ENCODE results near the gene AZI2. TPM values are rescaled to one million over a fixed set of nuclear protein-coding genes. Genes with fewer than 3 reads are reported as not detected.

Gene AZI2
- total and polyA plus RNA-seq, 10 of the 15 experiments (the other 5 are each of a cell fraction or from before 2014, with no cell fraction given) = 19.9 to 91.7 (median 35.5) TPM

GRCh38 chr3:28328188-28329151, 20.2 kb downstream of the AZI2 start (continued):
- TF ChIP-seq REST (IDR thresholded peaks at IDR 0.05; ENCODE audit: low read depth, low read length) = no peak
- TF ChIP-seq BCLAF1 (IDR thresholded peaks at IDR 0.05) = no peak
- no peak for TF ChIP-seq ZBED1 (IDR thresholded peaks at IDR 0.05; ENCODE audit: borderline replicate concordance)
- TF ChIP-seq HSF1 (IDR thresholded peaks at IDR 0.05; ENCODE audit: low read depth, low read length) = no peak
- TF ChIP-seq SMAD5 (IDR thresholded peaks at IDR 0.05; ENCODE audit: low read depth) = no peak
- TF ChIP-seq NR2F1 (conservative IDR thresholded peaks at IDR 0.05) = no peak
- TF ChIP-seq SUZ12 (IDR thresholded peaks at IDR 0.05; ENCODE audit: unreplicated experiment) = no peak
- TF ChIP-seq CTCF (IDR thresholded peaks at IDR 0.05 in 2 of 3, conservative IDR thresholded peaks at IDR 0.05 in 1 of 3; ENCODE audit: control insufficient read depth in 2 of 3, extremely low read depth in 1 of 3, insufficient read depth in 1 of 3, low read depth in 3 of 3, low read length in 3 of 3) = peak in 2 of 3 experiments; percentile 28 to 60; a peak in 4 of 6 replicates
- TF ChIP-seq FOXK2 (IDR thresholded peaks at IDR 0.05) = no peak
- no peak for TF ChIP-seq STAT3 (IDR thresholded peaks at IDR 0.05; ENCODE audit: low read depth, low read length)
- no peak for TF ChIP-seq RFX5 (IDR thresholded peaks at IDR 0.05; ENCODE audit: low read depth, low read length)
- TF ChIP-seq PML (IDR thresholded peaks at IDR 0.05; ENCODE audit: low read length) = no peak
- TF ChIP-seq RUNX3 (IDR thresholded peaks at IDR 0.05; ENCODE audit: low read length) = no peak
- no peak for TF ChIP-seq SIN3A (IDR thresholded peaks at IDR 0.05; ENCODE audit: low read depth, low read length)
- no peak for TF ChIP-seq NRF1 (conservative IDR thresholded peaks at IDR 0.05; ENCODE audit: low read depth, low read length)
- TF ChIP-seq MLLT1 (IDR thresholded peaks at IDR 0.05) = no peak

Measured in GM12878 (cell line).